ENCODE measurements around the gene MLNR.

DNA sequence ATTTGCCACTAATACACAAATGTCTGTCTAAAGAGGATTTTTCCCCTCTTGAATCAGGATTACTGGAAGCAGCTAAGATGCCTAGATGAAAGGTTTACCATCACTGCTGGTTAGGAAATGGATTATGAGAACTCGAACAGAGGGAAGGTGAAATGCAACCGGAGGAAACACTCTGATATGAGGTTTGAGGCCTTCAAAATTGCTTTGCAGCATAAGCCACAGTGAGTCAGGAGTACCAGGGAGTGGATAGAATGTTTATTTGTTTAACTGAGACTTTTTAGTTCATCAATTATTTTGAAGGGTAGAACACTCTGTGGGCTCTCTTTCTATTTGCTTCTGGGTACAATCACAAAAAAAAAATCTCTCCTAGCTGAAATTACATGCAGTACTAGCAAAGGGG, 45.7 kb downstream of the MLNR start:
- TF ChIP-seq, protein P1, sequence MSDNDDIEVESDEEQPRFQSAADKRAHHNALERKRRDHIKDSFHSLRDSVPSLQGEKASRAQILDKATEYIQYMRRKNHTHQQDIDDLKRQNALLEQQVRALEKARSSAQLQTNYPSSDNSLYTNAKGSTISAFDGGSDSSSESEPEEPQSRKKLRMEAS (IDR thresholded peaks at IDR 0.05; ENCODE audit: low read depth) = no peak
- TF ChIP-seq, protein P2, sequence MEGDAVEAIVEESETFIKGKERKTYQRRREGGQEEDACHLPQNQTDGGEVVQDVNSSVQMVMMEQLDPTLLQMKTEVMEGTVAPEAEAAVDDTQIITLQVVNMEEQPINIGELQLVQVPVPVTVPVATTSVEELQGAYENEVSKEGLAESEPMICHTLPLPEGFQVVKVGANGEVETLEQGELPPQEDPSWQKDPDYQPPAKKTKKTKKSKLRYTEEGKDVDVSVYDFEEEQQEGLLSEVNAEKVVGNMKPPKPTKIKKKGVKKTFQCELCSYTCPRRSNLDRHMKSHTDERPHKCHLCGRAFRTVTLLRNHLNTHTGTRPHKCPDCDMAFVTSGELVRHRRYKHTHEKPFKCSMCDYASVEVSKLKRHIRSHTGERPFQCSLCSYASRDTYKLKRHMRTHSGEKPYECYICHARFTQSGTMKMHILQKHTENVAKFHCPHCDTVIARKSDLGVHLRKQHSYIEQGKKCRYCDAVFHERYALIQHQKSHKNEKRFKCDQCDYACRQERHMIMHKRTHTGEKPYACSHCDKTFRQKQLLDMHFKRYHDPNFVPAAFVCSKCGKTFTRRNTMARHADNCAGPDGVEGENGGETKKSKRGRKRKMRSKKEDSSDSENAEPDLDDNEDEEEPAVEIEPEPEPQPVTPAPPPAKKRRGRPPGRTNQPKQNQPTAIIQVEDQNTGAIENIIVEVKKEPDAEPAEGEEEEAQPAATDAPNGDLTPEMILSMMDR (IDR thresholded peaks at IDR 0.05) = no peak
- TF ChIP-seq RAD21 (IDR thresholded peaks at IDR 0.05; ENCODE audit: low read length) = no peak
- TF ChIP-seq YY1 (IDR thresholded peaks at IDR 0.05; ENCODE audit: low read depth) = no peak
- no peak for TF ChIP-seq EP300 (IDR thresholded peaks at IDR 0.05; ENCODE audit: borderline replicate concordance in 1 of 2, low read depth in 1 of 2, low read length in 1 of 2)
- no peak for TF ChIP-seq JUND (IDR thresholded peaks at IDR 0.05)
- no peak for TF ChIP-seq NFIC (IDR thresholded peaks at IDR 0.05; ENCODE audit: borderline replicate concordance)
- no peak for TF ChIP-seq ELF1 (IDR thresholded peaks at IDR 0.05)
- TF ChIP-seq RFX5 (IDR thresholded peaks at IDR 0.05; ENCODE audit: low read length) = no peak
